HT1080 (cell line): ENCODE results near the gene WDR13. TPM values are rescaled to one million over a fixed set of nuclear protein-coding genes. Genes with fewer than 3 reads are reported as not detected.
"Not testable (repeated sequence)": the region's sequence is repeated elsewhere in the genome, so short reads cannot be mapped to it uniquely, and the experiment has no call there.

Source experiments
- DNase-seq: peaks from one replicate; pipeline ENCODE4 v3.0.0-alpha.2; 2015; ENCODE audit warnings: low read depth
- polyA plus RNA-seq, 2 experiments: library from polyadenylated mRNA; depleted of rRNA; stranded (reverse); fragments of >200 nt; gene quantifications; 2 replicates each; pipeline ENCODE4 v1.2.3, GENCODE V29; 2015
- total RNA-seq: library from RNA; depleted of rRNA; stranded (reverse); fragments of >200 nt; shearing (Covaris generic); gene quantifications from 2 replicates; pipeline ENCODE4 v1.2.3, GENCODE V29; 2014; rRNA removed

Gene WDR13
- 66.1 and 74.0 TPM in 2 replicates for total RNA-seq
- polyA plus RNA-seq (2015; cell fraction: cytosol; rRNA removed), result 47.2 and 50.2 TPM in 2 replicates
- polyA plus RNA-seq (2015; cell fraction: nucleus; rRNA removed), result 91.6 and 107 TPM in 2 replicates

GRCh38 chrX:48597353-48598264, at the start of gene WDR13:
Gene WDR13 (plus strand): TSS chrX:48597492. CDS start chrX:48597997, 505 bp downstream.
- peak; percentile 87 for DNase-seq

- DNase-seq, result no peak
Measured at GRCh38 chrX:48548871-48549270, 48.4 kb upstream of the WDR13 start.

GRCh38 chrX:48555731-48556325, 41.5 kb upstream of the WDR13 start:
- not testable (repeated sequence) for DNase-seq

- DNase-seq, result peak; percentile 76
Measured at GRCh38 chrX:48558271-48558670, 39.0 kb upstream of the WDR13 start.

- DNase-seq, result no peak
Measured at GRCh38 chrX:48559636-48560035, 37.7 kb upstream of the WDR13 start.

GRCh38 chrX:48560056-48560455, 37.2 kb upstream of the WDR13 start:
- DNase-seq, result no peak

- DNase-seq, result no peak
Measured at GRCh38 chrX:48560681-48561080, 36.6 kb upstream of the WDR13 start.

- DNase-seq, result peak; percentile 70
Measured at GRCh38 chrX:48569958-48570357, 27.3 kb upstream of the WDR13 start.

- no peak for DNase-seq
Measured at GRCh38 chrX:48573690-48574269, 23.5 kb upstream of the WDR13 start.

GRCh38 chrX:48574270-48575266, 22.7 kb upstream of the WDR13 start, which contains the start of gene RBM3:
Gene RBM3 (plus strand): TSS chrX:48574484. CDS start chrX:48575181, 697 bp downstream.
- DNase-seq, result peak; percentile 88

GRCh38 chrX:48575642-48576041, 21.6 kb upstream of the WDR13 start:
- no peak for DNase-seq

- DNase-seq, result no peak
Measured at GRCh38 chrX:48576108-48576507, 21.2 kb upstream of the WDR13 start.

GRCh38 chrX:48578661-48579128, 18.6 kb upstream of the WDR13 start:
- DNase-seq, result peak; percentile 6

GRCh38 chrX:48579259-48579658, 18.0 kb upstream of the WDR13 start:
- DNase-seq, result no peak

- DNase-seq, result no peak
Measured at GRCh38 chrX:48580662-48581061, 16.6 kb upstream of the WDR13 start.

- DNase-seq, result no peak
Measured at GRCh38 chrX:48584698-48585097, 12.6 kb upstream of the WDR13 start.

- no peak for DNase-seq
Measured at GRCh38 chrX:48589482-48590162, 7.7 kb upstream of the WDR13 start.

- DNase-seq, result no peak
Measured at GRCh38 chrX:48590203-48591103, 6.8 kb upstream of the WDR13 start.

- DNase-seq, result peak; percentile 84
Measured at GRCh38 chrX:48591255-48591791, 6.0 kb upstream of the WDR13 start.
